Gastroesophageal sphincter (tissue), 4 donors: ENCODE measurements around the gene SLC18B1. TPM values are rescaled to one million over a fixed set of nuclear protein-coding genes. Genes with fewer than 3 reads are reported as not detected.

Experiments used
- ATAC-seq: fragments of 150-250 bp; one replicate; pipeline ENCODE4 v1.9.1; 2016; ENCODE audit warnings: mild to moderate bottlenecking, moderate library complexity
- H3K27ac ChIP-seq, 4 donors: fragments of 200-600 bp; sonication (generic) in 3 of 4; 1 replicate in 3 of 4; 2 replicates in 1 of 4; pipeline ENCODE4 v1.5.1; 2016 to 2019
- H3K27me3 ChIP-seq: fragments of 200-600 bp; sonication (generic); one replicate; pipeline ENCODE4 v1.5.1; 2019
- H3K36me3 ChIP-seq, 2 donors: fragments of 200-600 bp; sonication (generic); one replicate each; pipeline ENCODE4 v1.5.1; 2019; ENCODE audit warnings: control low read depth in 1 of 2
- H3K4me1 ChIP-seq, 3 donors: fragments of 200-600 bp; sonication (generic); 1 replicate in 2 of 3; 2 replicates in 1 of 3; pipeline ENCODE4 v1.5.1; 2016 to 2019; ENCODE audit warnings: control low read depth in 2 of 3
- H3K4me3 ChIP-seq, 2 donors: fragments of 200-600 bp; sonication (generic); one replicate each; pipeline ENCODE4 v1.5.1; 2019; ENCODE audit warnings: mild to moderate bottlenecking in 1 of 2, moderate library complexity in 1 of 2
- H3K9me3 ChIP-seq, 3 donors: fragments of 200-600 bp; sonication (generic); one replicate each; pipeline ENCODE4 v1.5.1; 2017 to 2019; ENCODE audit warnings: control low read depth in 2 of 3
- EP300 ChIP-seq: sonication (generic); formaldehyde crosslinking; IDR thresholded peaks from one replicate; pipeline ENCODE4 v1.6.1; 2017; ENCODE audit warnings: antibody characterized with exemption, mild to moderate bottlenecking
- POLR2A ChIP-seq, 2 donors: fragments of 450-650 bp; IDR thresholded peaks; one replicate each; pipeline ENCODE4 v1.6.1; 2017; ENCODE audit warnings: antibody characterized with exemption in 2 of 2, mild to moderate bottlenecking in 2 of 2, moderate library complexity in 1 of 2
- POLR2AphosphoS5 ChIP-seq: sonication (generic); formaldehyde crosslinking; IDR thresholded peaks from one replicate; pipeline ENCODE4 v1.6.1; 2017; ENCODE audit warnings: antibody characterized with exemption
- WGBS, 2 donors: methylation state at CpG; one replicate each; pipeline ENCODE4 v1.1.5; 2018; ENCODE audit warnings: low coverage in 1 of 2; 5-methylcytosine and 5-hydroxymethylcytosine counted together
- total RNA-seq, 4 donors: library from RNA; depleted of rRNA; stranded (reverse); fragments of >200 nt; gene quantifications; one replicate each; pipeline ENCODE4 v1.1.0, GENCODE V29; 2016
- TF ChIP-seq, protein P1 (sequence below), 4 experiments: fragments of 200-600 bp in 2 of 4; fragments of 450-650 bp in 2 of 4; sonication (generic) in 1 of 4; IDR thresholded peaks; one replicate each; pipeline ENCODE4 v1.5.1; 2017 to 2019; ENCODE audit warnings: antibody characterized with exemption in 4 of 4, mild to moderate bottlenecking in 2 of 4, moderate library complexity in 2 of 4

The SLC18B1 gene
- total RNA-seq, 4 donors from 2014 or later: 7.1 to 12.9 (median 8.9) TPM

DNA sequence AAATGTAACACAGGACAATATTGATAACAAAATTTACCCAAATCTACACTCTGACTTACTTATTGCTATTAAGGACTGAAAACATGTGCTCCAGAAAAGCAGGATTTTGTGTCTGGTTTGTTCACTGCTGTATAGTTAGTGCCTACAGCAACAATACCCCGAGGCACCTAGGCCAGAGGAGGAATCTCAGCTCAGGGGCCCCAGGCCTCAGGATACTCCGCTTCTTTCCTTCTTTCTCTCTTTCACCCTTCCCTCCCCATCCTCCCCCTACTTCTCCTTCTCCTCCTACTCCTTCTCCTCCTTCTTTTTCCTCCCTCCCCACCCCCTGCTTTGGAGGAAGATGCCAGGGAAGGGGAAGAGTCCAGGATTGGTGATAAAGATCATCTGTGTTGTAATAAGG, 39.7 kb downstream of the SLC18B1 start:
- TF ChIP-seq POLR2AphosphoS5 (no peak), POLR2A (IDR thresholded peaks at IDR 0.05) (no peak), EP300 (no peak)
- TF ChIP-seq, protein P1, sequence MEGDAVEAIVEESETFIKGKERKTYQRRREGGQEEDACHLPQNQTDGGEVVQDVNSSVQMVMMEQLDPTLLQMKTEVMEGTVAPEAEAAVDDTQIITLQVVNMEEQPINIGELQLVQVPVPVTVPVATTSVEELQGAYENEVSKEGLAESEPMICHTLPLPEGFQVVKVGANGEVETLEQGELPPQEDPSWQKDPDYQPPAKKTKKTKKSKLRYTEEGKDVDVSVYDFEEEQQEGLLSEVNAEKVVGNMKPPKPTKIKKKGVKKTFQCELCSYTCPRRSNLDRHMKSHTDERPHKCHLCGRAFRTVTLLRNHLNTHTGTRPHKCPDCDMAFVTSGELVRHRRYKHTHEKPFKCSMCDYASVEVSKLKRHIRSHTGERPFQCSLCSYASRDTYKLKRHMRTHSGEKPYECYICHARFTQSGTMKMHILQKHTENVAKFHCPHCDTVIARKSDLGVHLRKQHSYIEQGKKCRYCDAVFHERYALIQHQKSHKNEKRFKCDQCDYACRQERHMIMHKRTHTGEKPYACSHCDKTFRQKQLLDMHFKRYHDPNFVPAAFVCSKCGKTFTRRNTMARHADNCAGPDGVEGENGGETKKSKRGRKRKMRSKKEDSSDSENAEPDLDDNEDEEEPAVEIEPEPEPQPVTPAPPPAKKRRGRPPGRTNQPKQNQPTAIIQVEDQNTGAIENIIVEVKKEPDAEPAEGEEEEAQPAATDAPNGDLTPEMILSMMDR (IDR thresholded peaks at IDR 0.05): no peak
- no peak for ATAC-seq
- Histone ChIP-seq H3K36me3 (no peaks in the 10 kb centered on the region), H3K9me3 (no peaks in the 10 kb centered on the region), H3K4me3 (no peak overlapping the region), H3K27ac (no peak overlapping the region), H3K4me1 (no peaks in the 10 kb centered on the region), H3K27me3 (no peaks in the 10 kb centered on the region)
- WGBS, 2 donors: 88% methylated on average over 2 of the region's 2 CpGs

DNA sequence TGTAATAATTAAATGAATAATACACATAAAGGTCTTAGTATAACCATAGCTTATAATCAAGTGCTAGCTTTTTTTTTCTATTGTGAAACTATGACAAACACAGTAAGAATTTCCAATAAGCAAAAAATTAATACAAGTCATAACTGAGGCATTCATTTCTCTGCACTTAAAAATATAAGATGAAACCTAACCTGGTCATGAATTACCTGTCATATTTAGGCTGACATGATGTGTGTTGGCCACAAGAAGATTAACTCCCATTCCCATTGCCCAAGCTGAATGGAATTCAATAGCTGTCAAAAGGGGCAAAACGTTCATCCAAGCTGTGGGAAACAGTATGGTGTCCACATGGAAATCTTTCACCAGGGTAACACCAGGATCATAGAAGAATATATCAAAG, 46.2 kb downstream of the SLC18B1 start:
- Histone ChIP-seq H3K4me1 (no peaks in the 10 kb centered on the region), H3K27ac (no peak overlapping the region), H3K27me3 (no peaks in the 10 kb centered on the region), H3K4me3 (no peak overlapping the region), H3K36me3 (no peaks in the 10 kb centered on the region), H3K9me3 (no peaks in the 10 kb centered on the region)
- ATAC-seq: no peak
- TF ChIP-seq EP300 (no peak), POLR2AphosphoS5 (no peak), POLR2A (IDR thresholded peaks at IDR 0.05) (no peak)
- TF ChIP-seq, protein P1 (IDR thresholded peaks at IDR 0.05): no peak
- 36 to 82% methylated on average over 1 of the region's 1 CpG for WGBS, 2 donors

DNA sequence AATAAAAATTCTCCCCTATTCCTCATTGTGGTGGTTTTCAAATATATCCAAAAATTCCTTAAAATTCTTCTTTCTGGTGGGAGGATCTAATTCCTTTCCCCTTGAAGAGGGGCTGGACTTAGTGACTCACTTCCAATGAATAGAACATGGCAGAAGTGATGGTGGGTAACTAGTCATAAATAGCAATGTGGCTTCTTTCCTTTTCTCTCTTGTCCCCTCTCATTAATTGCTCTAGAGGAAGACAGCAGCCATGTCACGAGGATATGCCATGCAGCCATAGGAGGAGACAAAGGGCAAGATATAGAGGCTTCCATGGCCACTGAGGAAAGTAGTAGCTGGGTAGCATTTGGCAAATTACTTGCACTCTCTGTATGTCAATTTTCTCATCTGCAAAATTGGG, 46.6 kb downstream of the SLC18B1 start:
- Histone ChIP-seq H3K27ac (no peak overlapping the region), H3K27me3 (no peaks in the 10 kb centered on the region), H3K4me1 (no peaks in the 10 kb centered on the region), H3K4me3 (no peak overlapping the region), H3K9me3 (no peaks in the 10 kb centered on the region), H3K36me3 (no peaks in the 10 kb centered on the region)
- WGBS, 2 donors: 100% methylated on average over 1 of the region's 1 CpG; no CpG with 5 or more reads in 1 of the 2 donors
- TF ChIP-seq, protein P1 (IDR thresholded peaks at IDR 0.05): no peak
- no peak for TF ChIP-seq POLR2A (IDR thresholded peaks at IDR 0.05)
- no peak for TF ChIP-seq POLR2AphosphoS5
- TF ChIP-seq EP300: no peak
- ATAC-seq: no peak

DNA sequence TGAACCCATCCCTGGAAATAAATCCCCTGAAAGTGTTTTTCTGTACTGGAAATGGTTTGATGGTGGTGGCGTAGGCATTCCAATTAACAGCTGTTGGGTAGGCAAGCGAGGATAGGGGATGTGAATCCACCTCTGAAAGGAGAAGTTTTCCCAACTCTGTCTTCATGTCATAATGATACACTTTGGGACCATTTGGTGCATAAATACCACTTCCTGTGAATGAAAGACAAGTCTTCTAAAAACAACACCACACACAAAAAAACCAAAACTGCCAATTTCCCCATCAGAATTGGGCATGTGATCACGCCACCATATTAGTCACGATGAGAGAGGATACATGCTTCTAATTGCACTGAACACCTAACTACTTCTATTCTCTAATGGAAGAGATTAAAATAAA, 47.1 kb downstream of the SLC18B1 start:
- TF ChIP-seq EP300: no peak
- TF ChIP-seq, protein P1 (IDR thresholded peaks at IDR 0.05): no peak
- no peak for TF ChIP-seq POLR2AphosphoS5
- no peak for ATAC-seq
- Histone ChIP-seq H3K4me1 (no peaks in the 10 kb centered on the region), H3K9me3 (no peaks in the 10 kb centered on the region), H3K27ac (no peak overlapping the region), H3K4me3 (no peak overlapping the region), H3K27me3 (no peaks in the 10 kb centered on the region), H3K36me3 (no peaks in the 10 kb centered on the region)
- WGBS, 2 donors: 73 to 93% methylated on average over 3 to 4 of the region's 4 CpGs

DNA sequence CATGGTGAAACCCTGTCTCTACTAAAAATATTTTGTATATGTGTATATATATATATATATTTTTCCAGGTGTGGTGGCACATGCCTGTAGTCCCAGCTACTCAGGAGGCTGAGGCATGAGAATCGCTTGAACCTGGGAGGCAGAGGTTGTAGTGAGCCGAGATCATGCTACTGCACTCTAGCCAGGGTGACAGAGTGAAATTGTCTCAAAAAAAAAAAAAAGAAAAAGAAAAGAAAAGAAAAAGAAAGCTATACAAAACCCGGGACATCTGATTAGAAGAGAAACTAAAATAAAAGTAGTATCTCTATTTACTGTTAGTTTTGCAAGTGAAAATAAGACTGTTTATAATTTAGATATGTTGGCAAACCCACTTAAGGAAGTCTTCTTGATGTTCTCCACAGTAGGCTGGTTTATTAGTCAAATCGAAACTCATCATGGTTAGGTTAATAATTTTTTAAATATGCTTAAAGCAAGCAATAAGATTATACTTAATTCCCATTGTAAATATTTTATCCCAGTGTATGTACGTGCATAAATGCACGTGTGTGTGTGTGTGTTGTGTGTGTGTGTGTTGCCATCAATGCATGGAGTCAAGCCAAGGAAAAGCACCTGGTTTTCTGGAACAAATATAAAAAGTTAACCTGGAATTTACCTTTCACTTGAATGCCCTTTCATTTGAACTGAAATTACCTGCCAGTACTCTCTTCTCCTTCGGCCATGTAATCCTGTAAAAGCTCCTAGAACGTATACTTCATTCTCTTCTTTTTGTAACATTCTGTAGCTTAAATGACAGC, 47.8 kb downstream of the SLC18B1 start:
- Histone ChIP-seq H3K36me3 (no peaks in the 10 kb centered on the region), H3K27ac (no peak overlapping the region), H3K4me3 (no peak overlapping the region), H3K9me3 (no peaks in the 10 kb centered on the region), H3K4me1 (no peaks in the 10 kb centered on the region), H3K27me3 (no peaks in the 10 kb centered on the region)
- WGBS, 2 donors: 71 to 73% methylated on average over 6 to 8 of the region's 8 CpGs
- TF ChIP-seq POLR2AphosphoS5: no peak
- no peak for TF ChIP-seq EP300
- TF ChIP-seq, protein P1 (IDR thresholded peaks at IDR 0.05): no peak
- no peak for TF ChIP-seq POLR2A (IDR thresholded peaks at IDR 0.05)
- ATAC-seq: no peak
